Naive thymus-derived CD4-positive, alpha-beta T cell (primary cell): ENCODE measurements around the gene BPTF. TPM values are rescaled to one million over a fixed set of nuclear protein-coding genes. Genes with fewer than 3 reads are reported as not detected.

Source experiments
- ATAC-seq: fragments of 150-1000 bp; cut with Tn5 transposase; 2 replicates; pipeline ENCODE4 v1.10.0; 2021; ENCODE audit warnings: mild to moderate bottlenecking, moderate library complexity
- CTCF ChIA-PET: fragments of 350-600 bp; sonication (Branson Sonifier 250); formaldehyde crosslinking; loops from one replicate; lab custom pipeline; 2021; ENCODE audit warnings: antibody characterized with exemption; lab: Charles Lee
- POLR2A ChIA-PET: fragments of 350-600 bp; sonication (Branson Sonifier 250); formaldehyde crosslinking; loops from one replicate; lab custom pipeline; 2021; ENCODE audit warnings: antibody characterized with exemption, inconsistent platforms; lab: Charles Lee
- DNase-seq, 9 donors: peaks; one replicate each; pipeline versions ENCODE4 v3.0.0 to v3.0.0-alpha.2; 2020 to 2022; ENCODE audit warnings: mixed read lengths in 1 of 9
- H3K27ac ChIP-seq: one replicate; pipeline ENCODE4 v1.7.0; 2013; ENCODE audit warnings: mild to moderate bottlenecking, low read depth, low read length, moderate library complexity
- H3K27me3 ChIP-seq, 2 donors: one replicate each; pipeline ENCODE4 v1.7.0; 2013; ENCODE audit warnings: low read length in 2 of 2, mild to moderate bottlenecking in 2 of 2, moderate library complexity in 2 of 2; ENCODE audit not compliant: control insufficient read depth in 2 of 2, insufficient read depth in 2 of 2
- H3K36me3 ChIP-seq, 3 experiments: 1 replicate in 2 of 3; 2 replicates in 1 of 3; pipeline ENCODE4 v1.7.0; 2013; ENCODE audit warnings: low read length in 3 of 3, mild to moderate bottlenecking in 3 of 3, moderate library complexity in 1 of 3; ENCODE audit not compliant: insufficient read depth in 3 of 3, control insufficient read depth in 2 of 3
- H3K4me1 ChIP-seq, 2 donors: one replicate each; pipeline ENCODE4 v1.7.0; 2013; ENCODE audit warnings: low read length in 2 of 2, mild to moderate bottlenecking in 2 of 2, moderate library complexity in 1 of 2; ENCODE audit not compliant: control insufficient read depth in 2 of 2, insufficient read depth in 2 of 2
- H3K4me3 ChIP-seq: 2 replicates; pipeline ENCODE4 v1.7.0; 2013; ENCODE audit warnings: mild to moderate bottlenecking, low read length
- H3K9me3 ChIP-seq, 3 experiments: 1 replicate in 2 of 3; 2 replicates in 1 of 3; pipeline ENCODE4 v1.7.0; 2013; ENCODE audit warnings: low read length in 3 of 3; ENCODE audit not compliant: control insufficient read depth in 2 of 3
- H3K27ac Mint-ChIP-seq, 9 donors: one replicate each; pipeline ENCODE4 v1.8.0; 2020 to 2022; ENCODE audit warnings: mixed read lengths in 9 of 9, mild to moderate bottlenecking in 8 of 9, moderate library complexity in 5 of 9, inconsistent platforms in 2 of 9
- H3K27me3 Mint-ChIP-seq, 5 donors: one replicate each; pipeline ENCODE4 v1.8.0; 2021 to 2022; ENCODE audit warnings: mixed read lengths in 5 of 5, mild to moderate bottlenecking in 1 of 5
- H3K36me3 Mint-ChIP-seq, 5 donors: one replicate each; pipeline ENCODE4 v1.8.0; 2020 to 2022; ENCODE audit warnings: mixed read lengths in 5 of 5, mild to moderate bottlenecking in 3 of 5, inconsistent platforms in 1 of 5
- H3K4me1 Mint-ChIP-seq, 7 donors: one replicate each; pipeline ENCODE4 v1.8.0; 2020 to 2022; ENCODE audit warnings: mixed read lengths in 7 of 7, mild to moderate bottlenecking in 3 of 7, inconsistent platforms in 1 of 7
- H3K4me3 Mint-ChIP-seq, 10 donors: one replicate each; pipeline ENCODE4 v1.8.0; 2020 to 2022; ENCODE audit warnings: mild to moderate bottlenecking in 10 of 10, mixed read lengths in 10 of 10, moderate library complexity in 6 of 10, inconsistent platforms in 2 of 10
- H3K9me3 Mint-ChIP-seq, 11 donors: one replicate each; pipeline ENCODE4 v1.8.0; 2020 to 2022; ENCODE audit warnings: mixed read lengths in 11 of 11, mild to moderate bottlenecking in 4 of 11, inconsistent platforms in 1 of 11, moderate library complexity in 1 of 11
- intact Hi-C, 2 donors: fragments of 100-400 bp; cut with micrococcal nuclease; formaldehyde crosslinking; loops; one replicate each; pipeline ENCODE4 v1.15.1; 2023
- polyA plus RNA-seq, 2 donors: library from polyadenylated mRNA; unstranded; fragments of 300-500 nt; fragmentation: Illumina TruSeq; gene quantifications; one replicate each; pipeline ENCODE4 v1.2.3, GENCODE V29; 2021
- total RNA-seq, 6 experiments: library from RNA in 5 of 6; stranded (reverse) in 5 of 6; gene quantifications; 1 replicate in 5 of 6; 2 replicates in 1 of 6; pipeline ENCODE4 v1.2.3 and lab custom pipeline; 2021 to 2026

Gene BPTF
- total and polyA plus RNA-seq, 7 experiments from 2014 or later, result 16.0 to 219 (median 149) TPM

DNA sequence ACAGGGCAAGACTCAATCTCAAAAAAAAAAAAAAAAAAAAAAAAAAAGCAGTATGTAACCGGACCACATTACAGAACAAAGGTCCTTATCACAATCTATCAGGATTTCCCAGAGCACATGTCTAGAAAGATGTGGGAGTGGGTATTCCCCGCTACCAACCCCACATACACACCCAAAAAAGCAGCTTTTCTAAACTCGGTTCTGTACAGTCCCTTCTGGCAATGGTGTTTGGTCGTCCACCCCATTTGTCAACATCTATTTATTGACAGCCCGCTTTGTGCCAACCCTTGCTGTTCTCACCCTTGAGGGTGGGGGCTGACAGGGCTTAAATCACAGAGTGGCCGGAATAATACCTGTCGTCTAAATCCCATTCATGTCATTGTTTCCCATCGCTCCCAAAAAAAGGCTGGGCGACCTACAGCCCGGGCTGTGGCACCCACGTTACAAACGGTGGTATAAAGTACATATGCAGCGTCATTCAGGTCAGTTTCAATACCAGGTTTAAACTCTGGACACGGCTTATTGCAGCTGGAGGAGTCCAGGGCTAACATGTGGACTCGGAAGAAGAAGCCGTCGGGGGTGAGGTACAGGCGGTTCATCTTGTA is 167.3 kb downstream of the BPTF start:
- ChIA-PET POLR2A (interaction anchor here (0.6 to 0.7 kb wide), 2 partner anchors 25 to 45 kb away, joined by 3 read pairs; no protein-coding TSS in a partner anchor), CTCF (no interaction called here)
- peaks cover 0 to 7% of the 10 kb centered on the region in 2 donors for H3K27me3 ChIP-seq
- peak overlapping the region; percentile 82 to 96 (median 94) for H3K4me3 Mint-ChIP-seq
- H3K4me1 ChIP-seq, result peaks cover 19 to 24% of the 10 kb centered on the region in 2 donors
- H3K9me3 Mint-ChIP-seq, result peaks cover 0 to 5% (median 0%) of the 10 kb centered on the region in 11 donors
- peaks cover 21 to 34% (median 32%) of the 10 kb centered on the region in 7 donors for H3K4me1 Mint-ChIP-seq
- DNase-seq (peak in 1 of 9 donors; percentile 27), ATAC-seq (no peak)
- H3K27ac Mint-ChIP-seq, result peak overlapping the region; percentile 48 to 92 (median 87)
- H3K27ac ChIP-seq, result peak overlapping the region; percentile 43
- H3K4me3 ChIP-seq, result peak overlapping the region; percentile 67
- peaks cover 0 to 6% (median 0%) of the 10 kb centered on the region in 5 donors for H3K36me3 Mint-ChIP-seq
- intact Hi-C loops, result loop anchor here (1.0 to 10.0 kb wide), 8 partner anchors 27 to 1335 kb away; partner anchors contain the start of genes ABCA5 (in 2 of the 2), BPTF (in 1 of the 2) and KPNA2 (in 1 of the 2)
- H3K9me3 ChIP-seq, result no peaks in the 10 kb centered on the region
- peaks cover 5 to 33% (median 21%) of the 10 kb centered on the region in 5 donors for H3K27me3 Mint-ChIP-seq
- H3K36me3 ChIP-seq, result no peaks in the 10 kb centered on the region

DNA sequence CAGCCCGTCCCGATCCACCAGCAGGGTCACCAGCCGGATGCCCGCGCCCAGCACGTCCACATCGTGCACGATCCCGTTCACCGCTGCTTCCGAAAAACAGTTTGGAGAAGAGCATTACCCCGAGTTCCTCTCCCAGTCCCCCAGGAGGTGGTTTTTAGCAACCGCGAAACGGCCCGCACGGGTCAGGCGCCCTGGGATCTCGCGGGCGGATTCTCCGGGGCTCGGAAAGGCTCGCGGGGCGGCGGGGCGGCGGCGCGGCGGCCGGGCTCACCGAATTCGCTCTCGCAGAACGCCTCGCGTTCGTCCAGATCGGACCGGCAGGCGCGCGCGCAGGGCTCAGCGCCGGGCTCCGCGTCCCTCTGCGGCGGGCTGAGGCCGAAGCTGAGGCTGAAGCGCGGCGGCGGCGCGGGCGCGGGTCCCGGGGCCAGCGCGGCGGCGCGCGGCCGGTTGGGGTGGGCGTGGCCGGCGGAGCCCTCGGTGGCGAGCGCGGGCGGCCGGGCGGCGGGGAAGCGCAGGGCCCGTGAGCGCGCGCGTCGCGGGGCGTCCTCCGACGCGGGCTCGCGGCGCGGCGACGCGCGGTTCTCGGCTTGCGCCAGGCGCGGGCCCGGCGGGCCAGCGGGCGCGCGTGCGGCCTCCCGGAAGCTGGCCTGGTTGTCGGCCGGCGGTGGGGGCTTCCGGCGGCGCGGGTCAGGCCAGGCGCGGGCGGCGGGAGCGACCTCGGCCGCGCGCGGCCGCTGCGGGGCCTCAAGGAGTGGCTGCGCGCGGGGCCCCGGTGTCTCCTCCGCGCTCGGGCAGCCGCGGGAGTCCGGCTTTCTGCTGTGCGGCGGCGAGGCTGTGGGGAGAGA is 168.1 kb downstream of the BPTF start:
- DNase-seq (peak; percentile 60 to 83 (median 72)), ATAC-seq (peak; percentile 89)
- H3K4me1 Mint-ChIP-seq, result peaks cover 21 to 35% (median 32%) of the 10 kb centered on the region in 7 donors
- peak overlapping the region; percentile 83 to 96 (median 94) for H3K4me3 Mint-ChIP-seq
- peak overlapping the region; percentile 48 to 92 (median 87) for H3K27ac Mint-ChIP-seq
- CTCF ChIA-PET, result no interaction called here
- peaks cover 5 to 34% (median 21%) of the 10 kb centered on the region in 5 donors for H3K27me3 Mint-ChIP-seq
- peak overlapping the region; percentile 51 for H3K27ac ChIP-seq
- peaks cover 19 to 24% of the 10 kb centered on the region in 2 donors for H3K4me1 ChIP-seq
- no peaks in the 10 kb centered on the region for H3K36me3 ChIP-seq
- peaks cover 0 to 5% (median 0%) of the 10 kb centered on the region in 11 donors for H3K9me3 Mint-ChIP-seq
- peaks cover 0 to 6% (median 0%) of the 10 kb centered on the region in 5 donors for H3K36me3 Mint-ChIP-seq
- peak overlapping the region; percentile 67 for H3K4me3 ChIP-seq
- POLR2A ChIA-PET, result interaction anchor here (0.7 kb wide), 1 partner anchor 44 kb away, joined by 3 read pairs; no protein-coding TSS in a partner anchor
- intact Hi-C loops, result loop anchor here (1.0 to 10.0 kb wide), 8 partner anchors 26 to 1334 kb away; partner anchors contain the start of genes ABCA5 (in 2 of the 2), BPTF (in 1 of the 2) and KPNA2 (in 1 of the 2)
- no peaks in the 10 kb centered on the region for H3K9me3 ChIP-seq
- peaks cover 0 to 7% of the 10 kb centered on the region in 2 donors for H3K27me3 ChIP-seq

DNA sequence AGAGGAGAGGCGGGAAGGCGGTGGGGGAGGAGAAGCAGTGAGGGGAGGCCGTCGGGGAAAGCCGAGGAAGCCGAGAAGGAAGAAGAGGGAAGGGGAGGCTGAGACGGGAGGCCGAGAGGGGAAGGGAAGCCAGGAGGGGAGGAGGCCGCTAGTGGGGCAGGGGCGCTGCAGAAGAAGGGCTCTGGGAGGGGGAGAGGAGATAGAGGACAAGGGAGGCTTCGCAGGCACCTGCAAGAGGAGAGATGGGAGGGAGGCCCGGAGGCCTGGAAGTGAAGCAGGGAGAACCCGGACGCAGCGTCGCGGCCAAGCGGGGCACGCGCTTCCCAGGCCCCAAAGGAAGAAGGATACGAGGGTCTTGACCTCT is 168.7 kb downstream of the BPTF start:
- peak overlapping the region in 8 of 9 donors; percentile 38 to 86 (median 54) for H3K27ac Mint-ChIP-seq
- H3K36me3 ChIP-seq, result no peaks in the 10 kb centered on the region
- ChIA-PET POLR2A (no interaction called here), CTCF (no interaction called here)
- peak overlapping the region; percentile 50 for H3K4me3 ChIP-seq
- H3K9me3 ChIP-seq, result no peaks in the 10 kb centered on the region
- peaks cover 19 to 24% of the 10 kb centered on the region in 2 donors for H3K4me1 ChIP-seq
- peaks cover 0 to 7% of the 10 kb centered on the region in 2 donors for H3K27me3 ChIP-seq
- H3K9me3 Mint-ChIP-seq, result peaks cover 0 to 5% (median 0%) of the 10 kb centered on the region in 11 donors
- H3K4me3 Mint-ChIP-seq, result peak overlapping the region; percentile 74 to 95 (median 86)
- DNase-seq, result peak in 1 of 9 donors; percentile 13
- H3K27ac ChIP-seq, result peak overlapping the region; percentile 51
- peaks cover 21 to 38% (median 32%) of the 10 kb centered on the region in 7 donors for H3K4me1 Mint-ChIP-seq
- no peak for ATAC-seq
- peaks cover 5 to 40% (median 21%) of the 10 kb centered on the region in 5 donors for H3K27me3 Mint-ChIP-seq
- intact Hi-C loops, result loop anchor here (1.0 to 10.0 kb wide), 8 partner anchors 25 to 1333 kb away; partner anchors contain the start of genes ABCA5 (in 2 of the 2), KPNA2 (in 2 of the 2) and BPTF (in 1 of the 2)
- H3K36me3 Mint-ChIP-seq, result peaks cover 0 to 6% (median 0%) of the 10 kb centered on the region in 5 donors

DNA sequence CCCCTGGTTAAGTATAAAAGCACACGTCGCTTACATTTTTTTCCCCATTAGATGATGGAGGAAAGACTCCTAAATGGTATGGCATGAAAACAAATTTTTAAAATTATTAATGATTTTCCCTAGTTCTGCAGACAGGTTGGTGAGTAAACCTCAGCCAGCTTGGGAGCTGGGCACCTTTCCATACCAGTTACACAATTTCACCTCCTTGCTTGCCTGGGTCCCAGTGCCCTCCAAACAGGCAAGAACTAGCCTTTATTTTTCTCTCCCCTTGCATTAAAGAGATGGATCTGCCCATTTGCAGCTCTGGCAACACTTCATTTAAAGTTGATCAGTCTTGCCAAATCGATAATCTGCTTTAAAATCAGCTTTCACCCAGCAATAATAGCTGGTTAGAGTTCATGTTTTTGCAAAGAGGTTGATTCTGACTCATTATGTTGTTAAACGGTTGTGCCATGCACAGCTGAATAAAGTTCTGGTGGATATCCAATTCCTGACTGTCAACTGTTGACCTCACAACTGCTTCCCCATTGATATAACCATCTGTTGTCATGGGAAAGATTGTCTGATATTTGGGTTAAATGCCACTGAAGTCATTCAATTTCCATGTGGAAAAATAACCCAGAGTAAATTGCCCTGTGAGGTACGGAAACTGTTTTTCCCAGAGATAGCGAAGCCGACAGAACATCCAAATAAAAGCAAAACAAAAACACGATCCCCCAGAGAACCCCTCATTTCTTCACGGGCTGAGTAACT is 169.7 kb downstream of the BPTF start:
- H3K27me3 Mint-ChIP-seq, result peaks cover 5 to 43% (median 21%) of the 10 kb centered on the region in 5 donors
- ATAC-seq (no peak), DNase-seq (no peak)
- intact Hi-C loops, result loop anchor here in 1 of 2 donors (1.0 to 10.0 kb wide), 3 partner anchors 40 to 1332 kb away; partner anchors contain the start of genes ABCA5, BPTF and KPNA2
- POLR2A ChIA-PET, result interaction anchor here (0.6 kb wide), 1 partner anchor 211 kb away, joined by 3 read pairs; no protein-coding TSS in a partner anchor
- H3K36me3 Mint-ChIP-seq, result peaks cover 0 to 6% (median 0%) of the 10 kb centered on the region in 5 donors
- Histone ChIP-seq H3K27me3 (peaks cover 0 to 7% of the 10 kb centered on the region in 2 donors), H3K36me3 (no peaks in the 10 kb centered on the region), H3K4me1 (peaks cover 19 to 24% of the 10 kb centered on the region in 2 donors), H3K9me3 (no peaks in the 10 kb centered on the region), H3K27ac (no peak overlapping the region), H3K4me3 (peak overlapping the region; percentile 69)
- CTCF ChIA-PET, result interaction anchor here (1.0 kb wide), 1 partner anchor 211 kb away, joined by 3 read pairs; no protein-coding TSS in a partner anchor
- peak overlapping the region in 7 of 9 donors; percentile 33 to 81 (median 48) for H3K27ac Mint-ChIP-seq
- H3K4me3 Mint-ChIP-seq, result peak overlapping the region; percentile 74 to 95 (median 86)
- peaks cover 0 to 5% (median 0%) of the 10 kb centered on the region in 11 donors for H3K9me3 Mint-ChIP-seq
- H3K4me1 Mint-ChIP-seq, result peaks cover 21 to 38% (median 32%) of the 10 kb centered on the region in 7 donors

DNA sequence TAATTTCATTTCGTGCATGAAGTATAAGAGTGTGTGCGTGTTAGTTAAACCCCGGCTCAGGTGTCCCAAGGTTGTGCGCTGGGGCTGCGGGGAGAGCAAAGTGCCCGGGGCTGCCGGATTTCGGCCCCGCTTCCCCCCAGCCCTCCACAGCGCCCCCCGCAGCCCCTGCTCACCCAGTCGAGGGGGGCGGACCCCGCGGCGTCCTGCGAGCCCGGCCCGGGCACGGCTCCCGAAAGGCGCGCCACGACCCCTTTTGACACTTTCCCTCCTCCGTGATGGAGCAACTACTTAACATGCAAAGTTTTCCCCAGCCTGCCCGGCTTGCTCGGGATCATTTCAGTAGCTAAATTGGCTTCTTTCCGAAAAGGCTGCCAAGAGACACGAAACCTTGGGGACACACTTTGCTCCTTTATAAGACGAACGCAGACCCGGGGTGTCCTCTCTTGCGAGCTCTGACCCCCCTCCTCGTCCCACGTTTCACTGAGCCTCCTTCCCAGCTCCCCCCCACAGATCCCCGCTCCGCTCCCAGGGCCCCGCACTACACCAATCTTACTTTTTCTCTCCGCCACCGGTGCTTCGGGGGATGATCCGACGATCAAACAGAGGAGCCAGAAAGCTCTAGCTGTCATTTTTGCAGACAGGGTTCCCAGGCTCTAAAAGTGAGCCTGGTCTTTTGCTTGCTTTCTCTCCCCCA is 170.4 kb downstream of the BPTF start:
- H3K36me3 Mint-ChIP-seq, result peaks cover 0 to 6% (median 0%) of the 10 kb centered on the region in 5 donors
- Histone ChIP-seq H3K27ac (no peak overlapping the region), H3K27me3 (peaks cover 0 to 7% of the 10 kb centered on the region in 2 donors), H3K36me3 (no peaks in the 10 kb centered on the region), H3K4me1 (peaks cover 19 to 24% of the 10 kb centered on the region in 2 donors), H3K9me3 (no peaks in the 10 kb centered on the region), H3K4me3 (peak overlapping the region; percentile 69)
- H3K27ac Mint-ChIP-seq, result peak overlapping the region in 4 of 9 donors; percentile 3 to 21 (median 12)
- CTCF ChIA-PET, result interaction anchor here (0.7 to 1.0 kb wide), 2 partner anchors 62 to 210 kb away, joined by 3 read pairs; no protein-coding TSS in a partner anchor
- H3K9me3 Mint-ChIP-seq, result peaks cover 0 to 5% (median 0%) of the 10 kb centered on the region in 11 donors
- H3K4me3 Mint-ChIP-seq, result peak overlapping the region; percentile 74 to 95 (median 86)
- ATAC-seq (no peak), DNase-seq (peak in 3 of 9 donors; percentile 15 to 45 (median 34))
- POLR2A ChIA-PET, result interaction anchor here (0.6 kb wide), 1 partner anchor 211 kb away, joined by 3 read pairs; no protein-coding TSS in a partner anchor
- H3K27me3 Mint-ChIP-seq, result peaks cover 5 to 43% (median 21%) of the 10 kb centered on the region in 5 donors
- H3K4me1 Mint-ChIP-seq, result peaks cover 21 to 38% (median 32%) of the 10 kb centered on the region in 7 donors
- intact Hi-C loops, result loop anchor here in 1 of 2 donors (10.0 kb wide), 1 partner anchor 171 kb away; the partner anchor contains the start of gene BPTF
